Stimulated activated CD4-positive, alpha-beta T cell treated with anti-CD3 and anti-CD28 coated beads, TNF-alpha, amount 100 ng/mL, for 48 hours (primary cell): ENCODE measurements around the gene CMPK1.

Experiments used
- DNase-seq, 3 donors: peaks; one replicate each; pipeline ENCODE4 v3.0.0-alpha.2; 2020; ENCODE audit warnings: low read depth in 3 of 3

Gene CMPK1

GRCh38 chr1:47424336-47424982 is 90.9 kb downstream of the CMPK1 start:
- DNase-seq, result no peak
